ENCODE data around the gene MTNR1A. TPM values are rescaled to one million over a fixed set of nuclear protein-coding genes. Genes with fewer than 3 reads are reported as not detected.

MTNR1A gene
- total RNA-seq (2022) (not detected in 2 replicates), Bru-seq, nascent RNA (not detected), BruChase-seq, experiment 1, labeled RNA remaining after a 2-hour chase (percentile 32 among the genes with signal in this experiment), BruChase-seq, experiment 2, labeled RNA remaining after a 6-hour chase (percentile 25 among the genes with signal in this experiment)
- long read RNA-seq = 0 reads

- BruUV-seq (replicated peaks) = no TSS peak
- Histone ChIP-seq H3K36me3 (ENCODE audit: control insufficient read depth, insufficient read depth, low read length) (no peaks in the 10 kb centered on the region), H3K4me3 (ENCODE audit: low read depth, low read length) (peak within 1 kb of the TSS; percentile 35), H3K4me1 (no peaks in the 10 kb centered on the region), H3K9me3 (no peaks in the 10 kb centered on the region), H3K27me3 (replicated peaks; ENCODE audit: control insufficient read depth, insufficient read depth, low read length) (no peaks in the 10 kb centered on the region; the same call in 1 of the 2 replicates)
- H3K4me3 Mint-ChIP-seq (ENCODE audit: unreplicated experiment) = peak within 1 kb of the TSS; percentile 72
- POLR2A ChIA-PET = no interaction called here
- no peaks in the 10 kb centered on the region for H3K9me3 Mint-ChIP-seq (ENCODE audit: unreplicated experiment)
- no peaks in the 10 kb centered on the region for H3K4me1 Mint-ChIP-seq (ENCODE audit: low read depth, unreplicated experiment)
- peaks cover 28% of the 10 kb centered on the region for H3K27me3 Mint-ChIP-seq (ENCODE audit: insufficient read depth, unreplicated experiment)
- H3K27ac Mint-ChIP-seq (ENCODE audit: unreplicated experiment) = no peak within 1 kb of the TSS
- intact Hi-C loops (cut with micrococcal nuclease; ENCODE audit: unreplicated experiment) = loop anchor here (1.0 kb wide), 1 partner anchor 82 kb away; no protein-coding TSS in a partner anchor
- peak in 1 of 2 experiments; percentile 47 for DNase-seq
- TF ChIP-seq, protein P1, sequence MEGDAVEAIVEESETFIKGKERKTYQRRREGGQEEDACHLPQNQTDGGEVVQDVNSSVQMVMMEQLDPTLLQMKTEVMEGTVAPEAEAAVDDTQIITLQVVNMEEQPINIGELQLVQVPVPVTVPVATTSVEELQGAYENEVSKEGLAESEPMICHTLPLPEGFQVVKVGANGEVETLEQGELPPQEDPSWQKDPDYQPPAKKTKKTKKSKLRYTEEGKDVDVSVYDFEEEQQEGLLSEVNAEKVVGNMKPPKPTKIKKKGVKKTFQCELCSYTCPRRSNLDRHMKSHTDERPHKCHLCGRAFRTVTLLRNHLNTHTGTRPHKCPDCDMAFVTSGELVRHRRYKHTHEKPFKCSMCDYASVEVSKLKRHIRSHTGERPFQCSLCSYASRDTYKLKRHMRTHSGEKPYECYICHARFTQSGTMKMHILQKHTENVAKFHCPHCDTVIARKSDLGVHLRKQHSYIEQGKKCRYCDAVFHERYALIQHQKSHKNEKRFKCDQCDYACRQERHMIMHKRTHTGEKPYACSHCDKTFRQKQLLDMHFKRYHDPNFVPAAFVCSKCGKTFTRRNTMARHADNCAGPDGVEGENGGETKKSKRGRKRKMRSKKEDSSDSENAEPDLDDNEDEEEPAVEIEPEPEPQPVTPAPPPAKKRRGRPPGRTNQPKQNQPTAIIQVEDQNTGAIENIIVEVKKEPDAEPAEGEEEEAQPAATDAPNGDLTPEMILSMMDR (IDR thresholded peaks at IDR 0.05; ENCODE audit: insufficient read depth in 1 of 2, low read depth in 1 of 2, low read length in 1 of 2, severe bottlenecking in 1 of 2, unreplicated experiment in 1 of 2) = peak; percentile 19 to 27
- no peaks in the 10 kb centered on the region for H3K36me3 Mint-ChIP-seq (ENCODE audit: insufficient read depth, unreplicated experiment)
- CTCF ChIA-PET = no interaction called here
These were observed at the start of gene MTNR1A for GRCh38 chr4:186554914-186555827. Gene MTNR1A, minus strand, starts transcription at chr4:186555567. Its CDS starts 202 bp downstream, at chr4:186555365.

- no peak overlapping the region for H3K4me3 Mint-ChIP-seq (ENCODE audit: unreplicated experiment)
- no peaks in the 10 kb centered on the region for H3K9me3 Mint-ChIP-seq (ENCODE audit: unreplicated experiment)
- POLR2A ChIA-PET = no interaction called here
- peaks cover 7% of the 10 kb centered on the region for H3K4me1 Mint-ChIP-seq (ENCODE audit: low read depth, unreplicated experiment)
- TF ChIP-seq, protein P1 (IDR thresholded peaks at IDR 0.05; ENCODE audit: insufficient read depth in 1 of 2, low read depth in 1 of 2, low read length in 1 of 2, severe bottlenecking in 1 of 2, unreplicated experiment in 1 of 2) = no peak
- H3K27ac Mint-ChIP-seq (ENCODE audit: unreplicated experiment) = no peak overlapping the region
- H3K36me3 Mint-ChIP-seq (ENCODE audit: insufficient read depth, unreplicated experiment) = peaks cover 89% of the 10 kb centered on the region
- no peaks in the 10 kb centered on the region; the same call in none of the 2 replicates for H3K36me3 ChIP-seq (ENCODE audit: control insufficient read depth, insufficient read depth, low read length)
- DNase-seq = no peak
- no peak overlapping the region for H3K4me3 ChIP-seq (ENCODE audit: low read depth, low read length)
- H3K27me3 ChIP-seq (replicated peaks; ENCODE audit: control insufficient read depth, insufficient read depth, low read length) = no peaks in the 10 kb centered on the region
- BruUV-seq (replicated peaks) = no TSS peak
- CTCF ChIA-PET = no interaction called here
- H3K4me1 ChIP-seq = no peaks in the 10 kb centered on the region
- H3K27me3 Mint-ChIP-seq (ENCODE audit: insufficient read depth, unreplicated experiment) = no peaks in the 10 kb centered on the region
- no peaks in the 10 kb centered on the region for H3K9me3 ChIP-seq
- intact Hi-C loops (cut with micrococcal nuclease; ENCODE audit: unreplicated experiment) = no loop called here
These were observed 48.9 kb upstream of the MTNR1A start for GRCh38 chr4:186604124-186604807.

GRCh38 chr4:186602978-186603377 lies 47.6 kb upstream of the MTNR1A start:
- TF ChIP-seq, protein P1 (IDR thresholded peaks at IDR 0.05; ENCODE audit: insufficient read depth in 1 of 2, low read depth in 1 of 2, low read length in 1 of 2, severe bottlenecking in 1 of 2, unreplicated experiment in 1 of 2) = no peak
- Mint-ChIP-seq H3K4me1 (ENCODE audit: low read depth, unreplicated experiment) (peaks cover 7% of the 10 kb centered on the region), H3K27ac (ENCODE audit: unreplicated experiment) (no peak overlapping the region), H3K27me3 (ENCODE audit: insufficient read depth, unreplicated experiment) (no peaks in the 10 kb centered on the region), H3K9me3 (ENCODE audit: unreplicated experiment) (no peaks in the 10 kb centered on the region), H3K4me3 (ENCODE audit: unreplicated experiment) (no peak overlapping the region), H3K36me3 (ENCODE audit: insufficient read depth, unreplicated experiment) (peaks cover 87% of the 10 kb centered on the region)
- no TSS peak for BruUV-seq (replicated peaks)
- no peaks in the 10 kb centered on the region; the same call in 1 of the 2 replicates for H3K36me3 ChIP-seq (ENCODE audit: control insufficient read depth, insufficient read depth, low read length)
- intact Hi-C loops (cut with micrococcal nuclease; ENCODE audit: unreplicated experiment) = no loop called here
- H3K4me1 ChIP-seq = no peaks in the 10 kb centered on the region
- no peaks in the 10 kb centered on the region for H3K9me3 ChIP-seq
- H3K27me3 ChIP-seq (replicated peaks; ENCODE audit: control insufficient read depth, insufficient read depth, low read length) = no peaks in the 10 kb centered on the region
- POLR2A ChIA-PET = no interaction called here
- no peak for DNase-seq
- CTCF ChIA-PET = no interaction called here
- no peak overlapping the region for H3K4me3 ChIP-seq (ENCODE audit: low read depth, low read length)

All from Caco-2 (cell line).